GM18505 (cell line): ENCODE data around the gene SDF2.

Experiments used
- ATAC-seq: cut with Tn5 transposase; IDR thresholded peaks from one replicate; pipeline ENCODE4 v1.9.1; 2021; ENCODE audit not compliant: unreplicated experiment
- POLR2A ChIP-seq: IDR thresholded peaks from 4 replicates; pipeline ENCODE4 v1.6.1; 2011; ENCODE audit warnings: borderline replicate concordance; ENCODE audit not compliant: insufficient read depth, insufficient read length; ENCODE audit errors: extremely low read depth

The SDF2 gene

DNA sequence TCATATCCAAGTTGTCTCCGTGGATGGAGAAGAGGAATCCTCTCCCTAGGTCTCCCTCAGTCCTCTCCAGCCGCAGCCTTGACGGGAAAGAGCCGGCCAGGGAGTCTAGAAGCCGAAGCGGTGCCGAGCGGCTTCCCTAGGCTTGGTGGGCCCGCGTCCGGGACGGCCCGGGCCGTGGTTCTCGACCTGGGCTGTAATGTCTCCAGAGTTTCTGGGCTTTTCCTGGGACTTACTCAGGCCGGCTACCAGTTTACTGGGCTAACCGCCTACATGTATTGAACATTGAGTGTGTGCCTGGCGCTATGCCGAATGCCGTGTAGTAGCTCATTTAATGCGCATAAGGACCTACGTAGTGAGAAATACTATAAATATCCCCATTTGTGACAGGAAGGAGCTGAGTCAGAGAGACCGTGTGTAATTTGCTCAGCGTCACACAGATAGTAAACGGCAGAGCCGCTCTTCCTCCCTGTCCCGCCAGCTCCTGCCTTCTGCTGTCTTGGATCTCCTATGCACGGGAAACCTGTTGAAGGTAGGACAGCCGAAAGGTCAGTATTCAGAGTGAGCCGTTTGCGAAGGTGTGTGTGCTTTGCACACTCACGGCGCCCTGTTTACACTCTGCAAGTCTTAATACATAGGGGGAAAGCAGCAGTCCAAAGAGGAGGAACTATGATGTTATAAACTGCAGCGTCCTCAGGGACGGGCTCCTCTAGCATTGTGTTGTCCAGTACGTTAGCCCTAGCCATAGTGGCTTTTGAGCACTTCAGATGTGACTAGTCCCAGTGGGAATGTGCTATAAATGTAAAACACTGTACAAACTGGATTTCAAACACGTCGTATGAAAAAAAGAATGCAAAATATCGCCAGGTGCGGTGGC is 62.2 kb downstream of the SDF2 start:
- no peak for TF ChIP-seq POLR2A
- peak; percentile 40 for ATAC-seq

DNA sequence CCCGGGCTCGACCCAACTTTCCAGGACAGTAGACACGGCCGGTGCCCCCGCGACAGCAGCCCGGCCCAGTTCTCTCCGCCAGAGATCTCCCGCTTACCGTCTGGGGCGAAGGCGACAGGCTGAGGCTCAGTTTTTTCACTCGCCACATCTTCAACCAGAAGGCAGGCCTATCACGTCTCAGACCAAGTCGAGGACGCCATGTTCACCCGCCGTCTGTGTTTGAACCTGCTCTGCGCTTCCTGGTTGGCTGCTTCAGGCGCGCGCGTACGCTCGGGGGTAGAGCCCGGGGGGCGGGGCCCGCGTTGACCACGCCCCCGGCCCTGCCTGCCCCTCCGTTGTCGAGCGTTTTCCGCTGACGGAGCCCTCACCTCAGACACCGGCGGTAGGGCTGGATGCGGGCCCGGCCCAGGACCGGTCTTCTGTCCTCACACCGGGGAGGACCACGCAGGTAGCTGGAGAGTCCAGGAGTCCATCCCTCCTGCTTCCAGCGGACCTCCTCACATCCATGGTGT is 62.9 kb downstream of the SDF2 start, which contains the start of gene SPAG5:
TSS of gene SPAG5 (minus strand) at position 227 of the 512 bp plus-strand sequence. CDS start at position 148, 79 bp downstream.
- ATAC-seq, result peak; percentile 84
- peak; percentile 92 for TF ChIP-seq POLR2A

DNA sequence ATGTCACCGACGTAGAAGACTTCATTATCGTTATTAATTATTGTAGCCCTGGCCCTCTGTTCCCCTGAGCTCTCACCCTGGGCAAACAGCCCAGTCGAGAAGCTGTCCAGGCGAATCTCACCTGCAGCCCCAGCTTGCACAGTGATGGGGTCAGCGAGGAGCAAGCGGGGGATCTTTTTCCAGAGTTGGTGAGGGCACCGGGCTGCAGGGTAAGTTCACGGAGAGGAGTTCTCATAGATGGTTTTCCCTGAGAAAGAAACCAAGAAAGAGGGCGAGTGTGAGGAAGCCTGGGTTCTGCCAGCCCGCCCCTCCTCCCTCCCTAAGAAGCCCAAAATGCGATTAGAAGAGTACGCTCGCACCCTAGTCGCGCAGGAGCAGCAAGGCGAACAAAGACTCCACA is 63.3 kb downstream of the SDF2 start:
- no peak for ATAC-seq
- TF ChIP-seq POLR2A, result no peak
